Stromal cell of bone marrow (primary cell): ENCODE results near the gene DECR2.
"Not testable (repeated sequence)": the region's sequence is repeated elsewhere in the genome, so short reads cannot be mapped to it uniquely, and the experiment has no call there.

ENCODE experiments used
- DNase-seq: peaks from one replicate; pipeline ENCODE4 v3.0.0-alpha.2; 2012; ENCODE audit warnings: low read depth

Gene DECR2

GRCh38 chr16:379183-379960 lies 22.3 kb upstream of the DECR2 start:
- DNase-seq = no peak

GRCh38 chr16:379961-380761 lies 21.5 kb upstream of the DECR2 start:
- DNase-seq = no peak

- no peak for DNase-seq
Measured at GRCh38 chr16:380762-381011, 21.0 kb upstream of the DECR2 start.

GRCh38 chr16:381012-381788 lies 20.5 kb upstream of the DECR2 start:
- DNase-seq = no peak

- DNase-seq = no peak
Measured at GRCh38 chr16:381789-382717, 19.6 kb upstream of the DECR2 start, which contains the start of gene PGAP6. Gene PGAP6 (minus strand): TSS chr16:381978. CDS start chr16:381821, 157 bp downstream.

GRCh38 chr16:383326-384051 lies 18.2 kb upstream of the DECR2 start:
- DNase-seq = no peak

GRCh38 chr16:386641-387156 lies 15.0 kb upstream of the DECR2 start:
- DNase-seq = no peak

GRCh38 chr16:387761-388666 lies 13.7 kb upstream of the DECR2 start:
- DNase-seq = not testable (repeated sequence)

- no peak for DNase-seq
Measured at GRCh38 chr16:389352-389751, 12.3 kb upstream of the DECR2 start.

- DNase-seq = no peak
Measured at GRCh38 chr16:391885-392335, 9.8 kb upstream of the DECR2 start.

- no peak for DNase-seq
Measured at GRCh38 chr16:392450-393030, 9.1 kb upstream of the DECR2 start.

- no peak for DNase-seq
Measured at GRCh38 chr16:396199-396598, 5.5 kb upstream of the DECR2 start.

- DNase-seq = no peak
Measured at GRCh38 chr16:396605-397004, 5.1 kb upstream of the DECR2 start.

GRCh38 chr16:397135-397661 lies 4.5 kb upstream of the DECR2 start, which contains the start of gene NME4:
Gene NME4 (plus strand): TSS chr16:397199. CDS start chr16:397223, 24 bp downstream.
- no peak for DNase-seq

GRCh38 chr16:397736-398332 lies 3.9 kb upstream of the DECR2 start:
- peak; percentile 47 for DNase-seq

- DNase-seq = no peak
Measured at GRCh38 chr16:398561-399339, 2.9 kb upstream of the DECR2 start.

GRCh38 chr16:399340-400019 lies 2.2 kb upstream of the DECR2 start:
- DNase-seq = no peak
